GM18870 (cell line): ENCODE measurements around the gene ADTRP.

ENCODE experiments used
- ATAC-seq: cut with Tn5 transposase; IDR thresholded peaks from one replicate; pipeline ENCODE4 v1.9.1; 2021; ENCODE audit warnings: moderate library complexity; ENCODE audit not compliant: unreplicated experiment

ADTRP gene

DNA sequence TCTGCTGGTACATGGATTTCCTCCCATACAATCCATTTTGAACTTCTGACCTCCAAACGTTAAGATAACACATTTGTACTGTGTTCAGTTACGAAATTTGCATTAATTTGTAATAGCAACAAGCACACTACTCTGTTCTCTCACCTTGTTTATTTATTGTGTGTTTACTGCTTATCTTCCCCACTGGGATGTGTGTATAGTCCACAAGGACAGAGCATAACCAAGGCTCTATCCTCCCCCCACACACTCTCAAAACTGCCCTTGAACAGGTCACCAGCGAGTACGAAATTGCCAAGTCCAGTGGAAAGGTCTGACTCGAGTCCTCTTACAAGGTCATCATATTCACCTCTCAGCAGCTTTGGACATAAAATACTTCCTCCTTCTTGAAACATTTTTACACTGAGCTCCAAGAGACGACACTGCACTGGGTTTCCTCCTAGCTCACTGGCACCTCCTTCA, 18.6 kb downstream of the ADTRP start:
- no peak for ATAC-seq

DNA sequence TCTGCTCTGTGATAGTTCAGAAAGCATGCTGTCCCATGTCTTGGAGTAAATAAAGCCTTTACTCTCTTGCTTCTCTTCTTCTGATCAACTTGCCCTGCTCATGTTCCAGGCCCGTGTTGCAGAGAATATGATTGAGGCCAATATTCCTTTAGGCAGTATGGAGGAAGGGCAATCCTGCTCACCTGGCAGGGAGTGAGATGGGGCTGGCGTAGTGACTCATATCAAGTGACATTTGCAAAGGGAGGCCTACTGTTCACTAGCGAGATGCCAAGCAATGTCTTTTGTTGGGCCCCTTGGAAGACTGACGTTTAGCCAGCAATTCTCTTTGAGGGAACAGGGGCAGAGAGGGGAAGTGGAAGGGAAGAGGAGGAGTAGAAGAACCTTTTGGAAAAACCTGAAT, 19.7 kb downstream of the ADTRP start:
- ATAC-seq, result no peak

DNA sequence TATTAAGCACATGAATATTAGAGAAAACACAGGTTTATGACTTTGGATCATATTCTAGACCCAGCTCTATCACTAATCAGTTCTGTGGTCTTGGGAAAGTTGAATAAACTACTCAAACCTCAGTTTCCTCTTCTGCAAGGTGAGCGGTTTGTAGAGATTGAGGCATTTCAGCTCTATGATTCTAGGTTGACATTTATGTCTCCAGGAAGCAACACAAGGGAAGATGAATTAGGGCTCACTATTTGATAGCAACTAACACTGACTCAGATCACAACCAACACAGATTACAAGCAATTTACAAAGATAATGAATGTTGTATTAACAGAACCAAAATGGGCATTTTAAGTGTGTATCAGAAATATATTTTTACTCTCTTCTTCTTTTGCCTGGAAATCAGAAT, 21.9 kb downstream of the ADTRP start:
- no peak for ATAC-seq

DNA sequence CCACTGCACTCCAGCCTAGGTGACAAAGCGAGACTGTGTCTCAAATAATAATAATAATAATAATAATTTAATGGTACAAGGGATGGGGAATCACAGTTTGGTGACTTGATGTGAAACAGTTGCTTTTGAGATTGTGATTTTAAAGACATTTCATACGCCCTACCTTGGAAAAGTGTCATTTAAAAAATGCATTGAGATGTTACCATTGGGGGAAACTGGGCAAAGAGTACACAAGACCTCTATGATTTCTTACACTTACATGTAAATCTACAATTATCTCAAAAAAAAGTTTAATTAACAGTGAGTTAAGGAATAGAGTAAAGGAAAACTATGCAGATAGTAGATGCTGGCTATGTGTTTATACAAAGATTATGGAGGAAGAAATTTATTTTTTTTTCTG, 22.3 kb downstream of the ADTRP start:
- ATAC-seq, result no peak

DNA sequence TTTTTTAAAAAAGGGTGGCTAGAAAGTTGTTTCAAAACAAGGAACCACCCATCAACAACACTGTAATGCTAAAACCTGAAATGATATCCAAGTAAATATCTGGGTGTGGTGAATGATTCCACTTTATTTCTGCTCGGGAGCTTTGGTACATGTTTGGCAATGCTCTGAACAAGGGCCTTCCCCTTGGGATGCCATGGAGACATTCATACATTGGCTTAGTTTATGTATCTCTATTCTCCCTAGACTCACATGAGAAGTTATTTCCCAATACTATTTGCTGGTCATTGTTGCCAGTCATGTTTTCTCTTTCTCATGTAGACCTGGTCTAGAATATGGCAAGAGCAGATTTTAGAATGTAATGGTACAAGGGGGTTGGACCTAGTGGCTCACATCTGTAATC, 22.9 kb downstream of the ADTRP start:
- ATAC-seq, result no peak

DNA sequence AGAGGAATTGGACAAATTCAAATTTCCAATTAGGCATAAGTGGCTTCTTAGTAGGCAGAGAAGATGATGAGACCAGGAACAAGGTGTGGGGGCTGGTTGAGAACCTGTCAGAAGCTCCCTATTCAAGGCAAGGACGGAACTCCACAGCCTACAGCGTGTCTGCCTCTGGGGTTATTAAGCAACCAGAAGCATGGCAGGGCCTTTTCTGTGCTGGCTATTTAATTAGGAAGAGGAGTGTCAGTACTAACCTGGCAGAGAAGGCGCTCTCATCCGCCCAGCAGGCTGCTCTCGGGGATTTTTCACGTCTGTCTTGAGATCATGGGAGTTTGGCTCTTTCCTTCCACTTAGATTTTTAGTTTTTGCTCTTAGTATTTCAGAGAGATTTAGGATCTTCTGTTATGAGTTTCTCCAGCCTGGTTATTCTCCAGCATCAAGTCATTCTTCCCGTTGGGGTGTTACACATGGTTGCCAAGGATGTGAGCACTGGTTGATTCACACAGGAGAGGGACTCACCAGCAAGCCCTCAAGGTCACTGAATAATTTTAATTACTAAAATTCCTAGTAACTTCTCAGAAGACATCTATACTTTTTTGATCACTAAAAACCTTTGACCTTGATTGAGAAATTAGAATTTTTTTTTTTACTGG, 23.9 kb downstream of the ADTRP start:
- ATAC-seq, result no peak

DNA sequence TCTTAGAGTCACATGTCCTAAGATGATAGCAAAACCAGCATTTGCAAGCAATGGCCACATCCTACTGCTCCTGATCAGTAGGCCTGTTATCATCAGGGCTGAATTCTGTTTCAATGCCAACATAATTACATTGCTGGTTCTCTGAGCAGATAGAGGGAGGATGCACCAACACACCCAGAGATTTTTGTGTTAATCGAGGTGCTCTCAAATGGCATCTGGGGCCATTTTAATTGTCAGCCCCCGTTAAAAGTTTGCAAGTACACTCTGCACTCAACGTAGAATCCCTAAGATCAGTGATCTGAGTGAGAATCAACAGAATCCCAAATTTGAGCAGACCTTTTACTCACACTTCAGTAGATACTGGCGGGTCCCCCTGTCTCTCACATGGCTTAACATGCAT, 24.8 kb downstream of the ADTRP start:
- ATAC-seq, result no peak

DNA sequence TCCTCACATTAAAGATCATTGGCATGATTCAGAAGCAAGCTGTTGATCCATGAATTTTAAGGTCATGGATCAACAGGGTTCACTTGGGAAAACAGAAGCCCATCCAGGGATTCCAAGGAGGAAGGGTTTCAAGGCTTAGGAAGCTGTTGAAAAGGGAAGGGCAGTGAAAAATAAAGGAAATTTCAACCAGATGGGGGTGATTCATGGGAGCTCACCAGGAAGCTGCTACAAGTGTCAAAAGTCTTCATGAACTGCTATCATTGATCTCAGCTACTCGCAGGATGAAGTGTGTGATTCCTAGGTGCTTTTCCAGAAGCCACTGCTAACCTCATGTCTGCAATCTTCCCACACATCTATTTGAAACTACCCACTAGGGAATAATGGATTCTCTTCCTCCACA, 26.2 kb downstream of the ADTRP start:
- ATAC-seq, result no peak

DNA sequence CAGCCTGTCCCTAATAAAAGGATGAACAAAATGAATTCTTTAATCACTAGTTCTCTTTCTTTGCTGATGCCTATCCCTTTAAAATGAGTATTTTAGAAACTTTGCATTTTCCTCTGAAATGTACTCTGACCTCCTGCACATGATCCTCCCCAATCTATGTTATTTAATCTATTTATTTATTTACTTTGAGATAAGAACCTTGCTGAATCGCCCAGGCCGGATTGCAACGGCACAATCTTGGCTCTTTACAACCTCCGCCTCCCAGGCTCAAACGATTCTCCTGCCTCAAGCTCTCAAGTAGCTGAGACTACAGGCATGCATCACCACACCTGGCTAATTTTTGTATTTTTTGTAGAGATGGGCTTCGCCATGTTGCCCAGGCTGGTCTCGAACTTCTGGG, 27.9 kb downstream of the ADTRP start:
- no peak for ATAC-seq

DNA sequence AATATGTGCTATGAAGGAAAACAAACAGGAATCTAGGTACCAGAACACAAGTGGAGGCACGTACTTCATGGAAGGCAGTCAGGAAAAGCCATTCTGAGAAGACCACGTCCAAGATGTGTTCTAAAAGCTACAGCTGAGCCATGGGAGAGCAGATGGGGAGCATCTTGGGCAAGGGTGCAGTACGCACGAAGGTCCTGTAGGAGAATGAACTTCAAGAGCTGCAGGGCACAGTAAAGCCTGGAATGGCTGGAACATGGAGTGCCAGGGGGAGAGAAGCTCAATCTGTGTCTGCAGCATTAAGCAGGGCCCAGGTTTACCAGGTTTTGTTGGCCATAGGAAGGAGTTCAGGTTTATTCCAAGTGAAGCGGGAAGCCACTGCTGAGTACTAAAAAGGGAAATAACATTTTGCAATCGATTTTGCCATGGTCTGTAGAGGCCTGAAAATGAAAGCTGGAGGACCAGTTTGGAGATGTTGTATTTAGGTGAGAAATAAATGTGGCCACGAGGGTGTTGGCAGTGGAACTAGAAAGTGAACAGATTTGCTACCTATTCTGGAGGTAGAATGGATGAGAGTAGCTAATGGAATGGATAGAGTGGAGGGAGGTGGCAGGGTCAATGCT, 29.9 kb downstream of the ADTRP start:
- ATAC-seq, result no peak

DNA sequence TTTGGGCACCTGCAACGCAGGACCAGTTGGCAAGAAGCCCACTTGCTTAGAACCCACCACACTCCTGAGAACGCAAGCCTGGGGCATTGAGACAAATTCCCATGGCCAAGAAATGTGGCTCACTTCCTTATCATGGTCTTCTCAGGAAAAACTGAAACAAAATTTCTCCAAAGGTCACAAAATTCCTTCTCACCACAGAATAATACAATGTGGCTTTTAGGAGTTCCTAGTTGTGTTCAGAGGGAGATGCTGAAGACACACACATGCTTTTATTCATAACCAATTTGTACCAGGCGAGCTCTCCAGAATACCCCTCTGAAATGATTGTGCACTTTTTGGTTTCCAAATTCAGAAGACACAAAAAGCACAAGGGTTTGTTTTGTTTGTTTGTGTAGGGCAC, 31.6 kb downstream of the ADTRP start:
- no peak for ATAC-seq

DNA sequence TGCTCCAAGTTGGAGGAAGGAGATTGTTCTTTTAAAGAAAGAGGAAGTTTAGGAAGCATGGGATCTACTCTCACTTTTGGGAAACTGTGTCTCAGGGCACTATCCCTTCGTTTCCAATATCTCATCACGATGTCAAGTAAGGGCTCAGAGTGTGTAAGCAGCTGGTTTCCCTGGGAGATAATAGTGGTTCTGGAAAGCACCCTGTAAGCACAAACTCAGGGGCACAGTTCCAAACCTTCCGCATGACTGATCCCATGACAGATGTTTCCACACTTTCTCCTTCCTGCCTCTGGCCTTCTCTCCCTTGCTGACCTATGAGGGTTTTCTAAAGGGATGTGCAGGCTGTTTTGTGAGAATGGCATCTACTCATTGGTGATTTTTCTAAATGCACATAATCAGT, 33.9 kb downstream of the ADTRP start:
- no peak for ATAC-seq

DNA sequence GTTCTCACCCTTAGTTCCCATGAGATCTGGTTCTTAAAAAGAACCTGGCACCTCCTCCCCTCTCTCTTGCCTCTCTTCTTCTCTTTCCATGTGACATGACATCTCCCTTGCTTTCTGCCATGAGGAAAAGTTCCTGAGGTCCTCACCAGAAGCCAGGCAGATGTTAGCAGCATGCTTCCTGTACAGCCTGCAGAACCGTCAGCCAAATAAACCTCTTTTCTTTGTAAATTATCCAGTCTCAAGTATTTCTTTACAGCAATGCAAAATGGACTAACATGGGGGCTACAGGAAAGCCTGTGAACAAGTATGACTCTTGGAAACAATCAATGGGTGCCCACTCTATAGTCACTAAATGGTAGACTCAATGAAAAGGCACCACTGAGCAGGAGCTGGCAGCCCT, 34.5 kb downstream of the ADTRP start:
- no peak for ATAC-seq

DNA sequence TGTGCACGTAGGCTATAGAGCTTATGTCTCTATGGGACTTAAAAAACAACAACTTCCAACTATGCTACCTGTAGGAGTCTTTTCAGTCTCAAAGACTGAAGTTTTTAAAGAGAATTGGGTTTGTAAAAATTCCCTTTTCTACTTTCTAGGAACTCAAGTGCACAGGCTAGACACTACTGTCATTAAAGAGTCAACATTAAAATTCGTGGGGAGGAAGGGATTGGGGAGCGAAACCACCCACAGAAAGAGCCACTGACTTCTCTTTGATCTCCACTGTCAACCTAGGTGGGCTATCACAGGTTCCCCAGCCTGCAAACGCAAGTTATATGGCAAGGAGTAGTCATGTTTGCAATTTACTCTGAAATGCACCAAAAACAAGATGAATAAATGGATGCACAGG, 37.7 kb downstream of the ADTRP start:
- no peak for ATAC-seq

DNA sequence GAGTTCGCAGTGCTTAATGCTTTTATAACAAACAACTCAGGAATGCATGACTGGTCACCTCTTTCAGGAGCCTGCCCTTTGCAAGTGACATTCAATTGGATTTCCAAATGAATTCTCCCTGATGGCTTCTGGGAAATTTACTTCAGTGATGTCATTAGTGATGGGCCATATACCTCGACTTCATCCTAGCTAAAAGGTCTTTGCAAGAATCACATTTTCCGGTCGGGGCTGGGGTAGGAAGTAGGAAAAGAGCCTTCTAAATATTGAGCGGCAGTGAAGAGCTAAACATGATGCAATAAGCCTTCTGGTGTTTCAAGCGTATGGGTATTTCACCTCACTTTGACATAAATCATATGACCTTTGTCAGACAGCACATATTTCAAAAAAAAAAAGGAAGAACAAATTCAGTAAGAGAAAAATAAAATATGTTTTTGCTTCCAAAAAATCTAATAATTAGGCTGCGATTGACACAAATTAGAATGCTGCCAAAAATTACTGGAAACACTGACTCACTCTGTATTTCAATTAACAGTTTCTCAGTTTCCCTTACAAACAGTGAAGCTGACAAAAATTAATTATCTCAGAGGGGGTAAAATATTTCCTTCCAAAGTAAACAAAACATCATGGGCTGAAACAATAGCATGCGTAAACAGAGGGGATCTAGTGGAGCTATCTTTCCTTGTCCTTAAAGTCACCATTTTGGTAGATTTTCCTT, 39.8 kb downstream of the ADTRP start:
- no peak for ATAC-seq

DNA sequence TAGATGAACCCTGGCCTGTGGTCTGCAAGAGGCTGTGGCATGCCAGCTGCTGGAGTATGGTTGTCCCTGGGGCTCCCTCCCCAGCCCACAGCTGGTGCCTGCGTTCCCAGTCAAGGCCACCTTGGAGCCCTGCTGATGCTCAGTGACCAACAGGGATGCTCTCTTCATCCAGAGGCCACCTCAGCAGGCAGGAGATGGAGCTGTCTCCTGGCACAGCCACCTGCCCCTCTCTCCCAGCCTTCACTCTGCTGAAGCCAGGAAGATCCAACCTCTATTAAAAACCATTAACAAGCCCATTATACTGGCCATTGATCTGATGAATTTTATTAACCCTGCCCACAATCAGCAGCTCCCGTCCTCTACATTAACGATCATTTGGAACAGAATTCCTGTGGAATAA, 40.4 kb downstream of the ADTRP start:
- ATAC-seq, result no peak

DNA sequence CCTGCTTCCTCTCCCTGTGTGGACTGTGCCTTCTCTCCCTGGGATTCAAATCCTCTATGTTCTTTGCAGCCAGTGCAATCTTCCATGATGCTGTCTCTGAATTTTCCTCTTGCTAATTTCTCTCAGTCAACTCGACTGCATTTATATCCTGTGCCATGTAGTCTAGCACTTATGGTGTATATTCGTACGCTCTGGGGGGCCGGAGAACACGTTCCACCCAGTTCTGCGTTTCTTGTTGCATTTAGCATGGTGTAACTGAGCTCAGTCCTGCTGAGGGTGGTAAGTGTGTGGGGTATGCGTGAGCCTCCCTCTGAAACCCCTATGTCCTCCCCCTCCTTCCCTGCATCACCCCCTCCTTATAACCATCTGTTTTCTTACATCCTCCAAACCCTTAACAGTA, 42.0 kb downstream of the ADTRP start:
- ATAC-seq, result no peak

DNA sequence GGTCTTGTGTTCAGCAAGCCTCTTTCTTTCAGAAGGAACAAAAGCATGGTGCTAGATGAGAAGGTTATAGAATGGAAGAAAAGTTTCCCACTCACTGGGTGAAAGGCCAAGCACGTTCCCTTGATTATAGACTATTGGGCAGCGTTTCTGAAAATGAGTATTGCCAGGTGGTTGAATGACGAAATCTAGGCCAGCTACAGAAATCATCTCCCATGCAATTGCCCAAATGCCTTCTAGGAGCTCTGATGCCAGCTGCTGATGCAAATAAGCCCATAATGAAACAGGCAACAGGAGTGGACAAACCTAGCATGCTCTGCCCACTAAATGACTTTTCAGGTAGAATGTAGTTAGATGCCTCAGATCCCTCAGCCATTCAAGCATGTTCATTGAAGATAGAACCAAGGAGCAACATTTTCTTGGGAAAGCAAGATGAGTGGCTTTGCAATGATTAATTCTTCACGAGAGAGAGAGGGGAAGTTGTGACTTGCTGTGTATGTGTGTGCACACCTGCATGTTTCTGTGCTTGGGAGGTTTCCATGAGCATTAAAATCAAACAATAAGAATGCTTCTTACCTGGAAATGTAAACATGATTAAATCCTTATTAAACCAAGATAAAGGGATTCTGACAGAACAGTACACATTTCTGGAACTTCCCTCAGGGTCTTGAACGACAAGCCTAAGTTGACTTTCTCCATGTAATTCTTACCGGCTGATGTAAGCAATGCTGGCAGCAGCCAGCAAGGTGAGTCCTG, 43.6 kb downstream of the ADTRP start:
- no peak for ATAC-seq

DNA sequence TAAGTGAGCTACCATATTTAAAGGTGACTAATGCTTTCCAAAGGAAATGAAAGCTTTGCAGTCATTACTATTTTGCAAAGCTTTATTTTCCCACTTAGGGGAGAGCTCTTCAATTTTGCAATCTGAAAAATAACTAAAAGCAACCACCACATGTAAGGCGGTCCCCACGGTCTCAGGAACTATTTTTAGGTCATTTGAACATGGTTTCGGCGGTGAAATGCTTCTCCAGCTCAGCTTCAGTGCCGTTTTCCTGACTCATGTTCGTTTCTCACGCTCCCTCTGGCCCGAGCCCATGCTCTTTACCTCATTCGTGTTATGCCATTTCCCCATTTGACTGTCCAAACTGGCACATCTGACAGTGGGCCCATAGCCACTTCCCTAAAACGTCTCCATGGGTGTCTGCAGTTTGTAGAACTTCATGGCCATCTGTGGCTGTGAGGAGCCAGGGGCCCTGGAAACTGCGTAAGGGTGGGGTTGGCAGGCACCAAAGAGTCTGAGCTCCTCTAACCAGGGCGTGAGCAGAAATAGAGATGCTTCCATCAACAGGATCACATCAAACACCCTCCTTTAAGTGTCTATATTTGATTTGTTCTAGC, 46.5 kb downstream of the ADTRP start:
- ATAC-seq, result peak; percentile 73

DNA sequence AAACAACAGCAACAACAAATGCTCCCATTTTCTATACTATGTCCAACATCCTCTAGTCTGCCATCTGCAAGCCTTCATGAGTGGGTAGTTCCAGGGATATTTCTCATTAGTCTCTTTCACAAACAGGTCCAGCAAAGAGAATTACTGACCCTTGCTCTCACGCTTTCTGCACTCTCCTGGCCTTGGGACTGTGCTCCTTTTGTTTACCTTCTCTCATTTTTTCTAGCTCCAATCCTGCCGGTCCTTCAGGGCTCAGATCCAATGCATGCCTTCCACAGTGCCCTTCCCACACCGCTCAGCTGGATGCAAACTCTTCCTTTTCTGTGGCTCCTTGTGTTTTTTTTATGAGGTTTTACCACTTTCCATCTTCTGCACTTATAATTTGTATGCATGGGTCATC, 47.2 kb downstream of the ADTRP start:
- no peak for ATAC-seq

DNA sequence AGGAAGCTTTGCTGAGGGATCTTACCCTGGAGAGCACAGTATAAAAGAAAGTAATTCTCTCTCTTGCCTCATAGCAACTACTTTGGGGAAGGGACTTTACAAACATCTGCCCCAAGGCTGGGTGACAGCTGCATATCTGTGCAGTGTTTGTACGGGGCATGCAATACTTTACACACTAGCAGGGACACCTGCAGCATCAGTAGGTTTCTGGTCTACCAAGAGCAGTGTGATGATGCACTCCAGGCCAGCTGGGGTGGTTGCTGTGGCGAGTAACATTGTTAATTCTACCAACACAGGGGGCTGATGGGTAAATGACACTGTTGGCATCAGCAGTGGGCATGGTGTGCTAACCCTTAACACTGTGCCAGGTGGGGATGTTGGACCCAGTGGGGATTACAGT, 48.0 kb downstream of the ADTRP start:
- ATAC-seq, result peak; percentile 46
